HG02973 (cell line): Measurements from ENCODE around the gene SCN3A.
A peak's percentile ranks its signal among the peaks of the same experiment; 100 is the strongest.

Source experiments
- ATAC-seq: cut with Tn5 transposase; IDR thresholded peaks from one replicate; pipeline ENCODE4 v1.9.1; 2021; ENCODE audit warnings: moderate library complexity; ENCODE audit not compliant: unreplicated experiment

The SCN3A gene

DNA sequence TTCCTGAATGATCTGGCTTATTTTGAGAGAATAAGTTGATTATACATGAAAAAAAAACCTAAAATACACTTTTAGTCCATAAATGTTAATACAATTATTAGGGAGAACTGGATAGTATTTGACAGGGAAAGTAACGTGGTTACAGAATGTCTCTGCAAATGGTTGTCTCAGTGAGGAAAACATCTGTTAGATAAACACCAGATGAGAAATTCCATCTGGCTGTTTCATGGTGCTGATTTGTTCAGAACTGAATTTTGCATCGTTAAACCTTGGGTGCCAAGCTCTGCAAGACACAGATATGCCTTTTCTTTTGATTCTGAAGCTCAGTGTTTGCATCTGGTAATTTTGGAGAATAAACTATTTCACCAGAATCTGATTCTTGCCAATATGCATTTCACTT, 90.4 kb downstream of the SCN3A start:
- ATAC-seq: no peak

DNA sequence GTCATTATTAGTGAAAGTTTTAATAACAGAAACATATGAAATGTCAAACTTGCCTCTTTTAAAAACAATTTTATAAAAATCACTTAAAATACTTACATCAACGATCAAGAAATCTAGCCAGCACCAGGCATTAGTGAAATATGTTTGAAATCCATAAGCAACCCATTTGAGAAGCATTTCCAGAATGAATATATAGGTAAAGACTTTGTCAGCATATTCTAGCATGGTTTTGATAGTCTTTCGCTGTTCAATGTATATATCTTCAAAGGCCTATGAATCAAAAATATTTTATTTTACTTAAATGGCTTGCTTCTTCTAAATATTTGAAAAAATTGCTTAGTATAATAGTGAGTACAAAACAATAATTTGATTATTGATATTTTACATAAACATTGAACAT, 91.1 kb downstream of the SCN3A start:
- no peak for ATAC-seq

DNA sequence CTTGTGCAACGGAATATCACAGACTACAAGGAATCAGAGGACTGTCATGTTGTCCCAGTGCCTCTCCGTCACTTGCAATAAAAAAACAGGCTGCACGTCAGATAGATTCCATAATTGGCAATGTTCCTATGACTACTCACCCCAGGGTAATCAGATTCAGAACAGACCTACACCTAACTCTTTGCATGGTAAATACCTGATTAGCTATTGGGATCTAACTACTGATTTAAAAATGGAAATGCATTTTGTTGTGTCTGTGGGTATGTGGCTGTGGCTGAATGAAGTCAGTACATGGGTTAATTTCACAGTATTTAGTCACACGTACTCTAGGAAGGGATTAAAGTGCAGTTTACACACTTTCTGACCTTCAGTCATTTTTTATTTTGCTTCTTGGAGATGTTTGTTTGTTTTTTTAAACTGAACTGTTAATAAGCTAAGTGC, 91.7 kb downstream of the SCN3A start:
- no peak for ATAC-seq

DNA sequence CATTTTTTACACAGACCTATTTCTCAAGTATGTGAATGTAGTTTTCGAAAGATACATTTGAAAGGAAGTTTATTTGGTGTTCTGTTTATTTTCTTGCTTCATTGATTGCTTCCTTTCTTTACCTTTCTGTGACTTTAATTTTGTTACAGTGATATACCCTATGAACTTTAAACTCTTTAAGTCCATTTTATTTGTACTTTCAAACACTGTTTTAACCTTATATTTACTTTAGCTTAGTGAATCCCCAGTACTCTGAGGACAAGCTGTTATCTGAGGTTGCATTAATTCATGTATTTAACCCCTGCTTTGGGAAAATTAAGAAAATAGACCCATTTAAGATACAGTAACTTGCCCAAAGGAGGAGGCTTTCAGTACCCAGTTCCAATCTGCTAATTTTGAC, 93.5 kb downstream of the SCN3A start:
- no peak for ATAC-seq

DNA sequence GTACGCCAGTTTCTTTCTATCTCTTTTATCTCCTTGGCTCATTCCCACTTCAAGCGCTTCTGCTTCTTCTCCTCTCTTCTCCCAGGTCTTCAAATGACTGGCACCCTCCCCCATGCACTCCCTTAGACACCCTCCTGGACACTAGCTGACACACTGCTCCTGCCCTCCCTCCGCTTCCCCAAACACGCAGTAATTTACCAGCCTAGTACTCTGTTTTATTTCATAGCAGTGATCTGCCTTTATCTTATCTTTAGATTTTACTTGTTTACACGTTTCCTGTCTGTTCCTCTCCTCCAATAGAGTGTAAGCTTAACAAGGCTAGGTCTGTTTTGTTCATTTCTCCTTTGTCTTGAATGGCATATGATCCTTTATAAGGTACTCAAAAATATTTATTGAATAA, 93.9 kb downstream of the SCN3A start:
- ATAC-seq: no peak

DNA sequence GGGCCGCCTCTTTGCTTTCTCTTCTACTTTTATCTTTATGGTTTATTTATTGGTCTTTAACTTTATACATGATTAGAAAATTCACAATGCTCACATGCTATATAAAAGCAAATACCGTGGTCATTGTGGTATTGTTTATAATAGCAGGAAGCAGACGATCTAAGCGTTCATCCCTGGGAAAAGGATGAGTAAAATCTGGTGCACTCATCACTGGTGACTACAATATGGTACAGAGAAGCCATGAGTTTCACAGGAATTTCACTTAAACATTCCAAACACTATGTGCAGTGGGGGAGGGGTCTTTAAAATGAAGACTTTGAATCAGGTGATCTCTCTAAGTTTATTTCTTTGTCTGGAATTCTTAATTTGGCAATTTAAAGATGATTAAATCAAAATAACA, 97.9 kb downstream of the SCN3A start:
- no peak for ATAC-seq

DNA sequence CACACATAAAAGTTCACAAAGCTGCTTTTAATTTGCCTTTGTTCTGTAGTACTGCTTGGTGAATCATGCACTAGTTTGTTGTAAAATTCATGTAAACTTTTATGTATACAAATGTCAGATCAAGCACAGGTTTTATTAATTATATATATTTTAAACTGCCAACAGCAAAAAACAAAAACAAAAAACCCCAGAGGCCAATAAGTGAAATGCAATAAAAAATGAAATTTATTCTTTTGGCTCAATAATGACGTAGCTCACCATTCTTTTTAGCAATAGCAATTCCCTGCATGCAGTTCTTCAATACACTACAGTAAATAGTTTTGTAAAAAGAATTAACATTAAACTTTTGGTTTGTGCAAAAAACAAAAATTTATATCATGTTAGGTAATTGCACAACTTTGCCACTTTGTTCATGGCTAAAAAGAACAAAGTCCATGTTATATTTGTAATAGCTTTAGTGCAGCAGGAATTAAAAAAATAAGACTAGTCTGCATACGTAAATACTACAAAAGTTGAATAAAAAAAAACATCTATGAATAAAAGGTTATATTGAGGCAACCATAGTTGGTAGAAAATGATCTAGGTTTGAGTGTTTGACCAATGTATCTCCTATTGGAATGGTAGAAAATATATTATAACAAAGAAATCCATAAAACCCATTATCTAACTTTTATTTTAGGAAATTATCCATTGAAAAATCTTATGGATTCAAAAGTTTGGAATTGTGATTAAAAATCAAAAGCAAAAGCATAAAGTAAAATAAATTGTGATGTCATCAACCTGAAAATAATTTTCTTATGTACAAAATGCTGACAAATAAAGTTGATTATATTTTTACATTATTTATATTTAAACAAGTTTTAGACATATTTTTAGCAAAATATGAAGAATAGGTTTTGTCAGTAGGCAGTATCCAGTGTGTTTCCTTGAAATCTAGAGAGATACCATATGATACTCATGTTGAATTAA, 115.6 kb downstream of the SCN3A start:
- no peak for ATAC-seq

DNA sequence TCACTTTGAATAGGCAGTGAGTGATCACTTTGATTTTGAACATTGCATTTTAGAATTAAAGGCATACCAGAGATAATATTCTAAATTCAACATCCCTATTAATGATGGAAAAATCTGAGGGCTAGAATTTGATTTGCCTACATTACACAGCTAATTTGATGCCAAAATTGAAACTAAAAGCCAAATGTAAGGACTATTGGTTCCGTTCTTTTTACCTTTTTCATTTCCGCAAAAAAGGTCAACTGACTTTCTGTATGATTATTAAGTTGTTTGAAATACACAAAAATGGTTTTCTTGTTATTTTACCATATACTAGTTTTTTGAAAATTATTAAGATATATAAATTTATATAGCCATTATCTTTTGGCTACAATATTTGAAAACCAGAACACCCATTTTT, 117.5 kb downstream of the SCN3A start:
- ATAC-seq: peak; percentile 57

DNA sequence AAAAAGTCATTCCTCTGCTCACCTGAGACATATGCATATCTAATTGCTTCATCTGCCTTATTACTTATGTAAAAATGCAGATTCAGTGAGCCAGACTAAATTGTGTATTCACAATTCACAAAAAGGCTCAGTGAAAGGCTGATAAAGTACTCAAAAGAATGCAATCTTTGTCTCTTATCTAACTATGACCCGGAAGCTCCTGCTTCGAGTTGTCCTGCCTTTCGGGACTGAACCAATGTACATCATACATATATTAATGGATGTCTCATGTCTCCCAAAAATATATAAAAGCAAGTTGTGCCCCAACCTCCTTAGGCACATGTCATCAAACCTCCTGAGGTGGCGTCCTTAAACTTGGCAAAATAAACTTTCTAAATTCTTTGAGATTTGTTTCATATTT, 120.5 kb downstream of the SCN3A start:
- no peak for ATAC-seq

DNA sequence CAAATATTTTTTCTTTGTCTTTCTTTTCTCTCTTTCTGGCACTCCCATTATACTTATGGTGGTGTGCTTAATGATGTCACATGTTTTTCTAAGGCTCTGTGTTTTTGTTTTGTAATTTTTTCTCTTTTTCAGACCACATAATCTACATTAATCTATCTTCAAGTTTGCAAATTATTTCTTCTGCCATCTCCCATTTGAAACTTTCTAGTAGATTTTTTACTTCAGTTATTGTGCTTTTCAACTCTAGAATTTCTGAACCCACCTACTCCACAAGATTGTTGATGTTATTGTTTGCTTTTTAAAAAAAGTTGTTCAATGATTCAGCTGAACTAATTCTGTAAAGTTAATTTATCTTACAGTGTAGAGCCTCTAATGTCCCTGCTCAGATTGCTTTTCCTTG, 121.4 kb downstream of the SCN3A start:
- no peak for ATAC-seq

DNA sequence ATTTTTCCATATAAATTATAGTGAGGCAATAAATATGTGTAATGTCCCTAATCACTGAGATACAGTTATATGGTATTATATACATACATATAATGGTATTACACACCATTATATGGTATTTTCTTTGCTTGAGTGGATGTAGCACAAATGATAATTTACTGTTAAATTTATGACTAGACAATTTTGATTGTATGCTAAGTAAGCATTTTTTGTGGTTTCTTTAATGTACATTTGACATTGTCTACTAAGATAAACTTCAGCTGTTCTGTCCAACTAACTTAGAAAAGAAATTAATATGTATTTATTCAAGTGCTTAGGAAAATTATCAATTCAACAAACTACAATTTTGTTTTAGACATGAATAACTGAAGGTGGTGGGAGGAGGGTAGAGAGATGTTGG, 122.6 kb downstream of the SCN3A start:
- no peak for ATAC-seq

DNA sequence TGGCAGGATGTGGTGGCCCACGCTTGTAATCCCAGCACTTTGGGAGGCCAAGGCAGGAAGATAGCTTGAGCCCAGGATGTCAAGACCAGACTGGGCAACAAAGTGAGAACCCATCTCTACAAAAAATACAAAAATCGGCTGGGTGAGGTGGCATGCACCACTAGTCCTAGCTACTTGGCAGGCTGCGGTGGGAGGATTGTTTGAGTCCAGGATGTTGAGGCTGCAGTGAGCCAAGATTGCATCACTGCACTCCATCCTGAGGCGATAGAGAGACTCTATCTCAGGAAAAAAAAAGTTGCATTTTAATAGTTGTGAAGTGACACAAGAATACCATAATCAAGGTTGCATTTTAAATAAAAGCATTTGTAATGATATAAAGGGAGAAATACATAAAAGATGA, 124.4 kb downstream of the SCN3A start:
- no peak for ATAC-seq

DNA sequence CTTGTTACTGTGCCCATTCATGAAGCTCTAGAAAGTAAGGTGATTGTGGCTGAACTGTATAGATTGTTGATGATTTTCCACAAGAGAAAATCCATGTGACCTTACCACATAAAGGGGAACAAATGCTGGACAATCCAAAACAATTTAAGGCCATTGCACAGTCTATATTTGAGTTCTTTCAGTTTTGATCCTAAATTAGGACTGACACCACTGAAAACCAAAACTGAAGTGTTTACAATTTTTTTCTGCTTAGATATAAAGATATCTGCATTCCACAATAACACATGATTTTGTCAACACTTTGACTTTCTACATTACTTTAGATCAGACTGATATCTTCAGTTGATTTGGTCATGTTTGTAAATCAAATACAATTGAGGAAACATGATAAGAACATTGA, 124.9 kb downstream of the SCN3A start:
- no peak for ATAC-seq

DNA sequence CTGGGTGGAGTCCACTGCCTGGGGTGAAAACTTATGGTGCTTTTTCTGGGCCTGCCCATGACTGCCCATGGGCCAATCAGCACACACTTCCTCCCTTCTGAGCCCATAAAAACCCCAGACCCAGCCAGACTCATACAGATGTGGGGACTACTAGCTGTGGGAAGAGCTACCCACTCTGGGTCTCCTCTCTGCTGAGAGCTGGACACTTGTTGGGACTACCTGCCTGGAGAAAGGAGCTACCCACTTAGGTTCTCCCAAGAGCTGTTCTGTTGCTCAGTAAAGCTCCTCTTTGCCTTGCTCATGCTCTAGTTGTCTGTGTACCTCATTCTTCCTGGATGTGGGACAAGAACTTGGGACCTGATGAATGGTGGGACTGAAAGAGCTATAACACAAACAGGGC, 129.0 kb downstream of the SCN3A start:
- ATAC-seq: no peak

DNA sequence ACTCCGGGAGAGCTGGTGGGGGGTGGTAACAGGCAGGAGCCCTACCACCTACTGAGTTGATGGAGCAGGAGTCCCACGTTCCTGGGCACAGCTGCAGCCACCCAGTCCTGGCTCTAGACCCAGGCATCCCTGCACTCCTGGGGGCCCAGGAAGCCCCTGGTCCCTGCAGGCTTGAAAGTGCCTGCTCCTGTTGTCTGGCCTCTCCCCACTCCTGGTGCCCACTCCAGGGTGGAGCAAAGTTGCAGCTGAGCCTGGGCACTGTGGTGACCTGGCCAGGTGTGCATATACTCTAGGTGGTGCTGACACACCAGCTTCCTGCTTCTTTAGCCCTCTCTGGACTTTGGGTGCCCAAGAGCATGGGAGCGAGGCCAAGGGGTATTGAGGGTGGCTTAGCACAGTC, 129.5 kb downstream of the SCN3A start:
- no peak for ATAC-seq

DNA sequence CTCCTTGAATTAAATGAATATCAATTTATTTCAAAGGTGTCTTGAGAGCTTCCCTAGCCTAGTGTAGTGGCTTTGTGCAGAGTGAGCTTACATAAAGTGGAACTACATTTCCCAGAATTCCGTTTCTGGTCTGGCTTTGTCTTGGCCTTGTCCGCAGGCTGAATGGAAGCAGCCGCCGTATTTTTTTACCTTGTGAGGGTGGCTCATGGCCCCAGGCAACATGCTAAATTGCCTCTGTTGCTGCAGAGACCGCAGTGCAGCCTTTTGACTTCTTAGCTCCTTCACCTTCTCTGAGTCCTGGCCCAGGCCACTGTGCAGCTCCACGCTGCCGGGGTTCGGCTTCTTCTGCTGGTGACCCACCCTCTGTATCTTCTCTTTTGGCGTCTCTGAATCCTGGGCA, 133.8 kb downstream of the SCN3A start:
- no peak for ATAC-seq

DNA sequence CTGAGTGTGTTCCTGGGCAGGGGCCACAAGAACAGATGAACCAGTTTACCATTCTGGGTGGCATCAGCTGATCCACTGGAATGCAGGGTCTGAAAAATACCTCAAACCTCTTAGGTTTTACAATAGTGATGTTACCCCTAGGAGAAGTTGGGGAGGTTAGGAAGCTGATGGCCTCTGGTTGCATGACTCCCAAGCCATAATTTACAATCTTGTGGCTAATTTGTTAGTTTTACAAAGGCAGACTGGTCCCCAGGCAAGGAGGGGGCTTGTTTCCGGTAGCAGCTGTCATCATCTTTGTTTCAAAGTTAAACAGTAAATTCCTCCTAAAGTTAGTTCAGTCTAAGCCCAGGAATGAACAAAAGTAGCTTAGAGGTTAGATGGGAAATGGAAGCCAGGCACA, 134.7 kb downstream of the SCN3A start:
- ATAC-seq: no peak

DNA sequence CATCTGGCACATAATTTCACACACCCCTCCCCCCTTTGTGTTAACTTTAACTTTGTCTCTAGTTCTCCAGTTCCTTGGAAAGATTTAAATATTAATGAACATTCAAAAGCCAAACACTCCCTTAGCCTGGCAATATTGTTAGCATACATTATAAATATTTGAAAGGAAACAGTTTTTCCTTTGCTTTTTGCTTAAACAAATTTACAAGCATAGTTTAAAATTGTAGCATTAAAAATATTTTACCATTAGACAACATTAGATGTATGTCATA, 135.4 kb downstream of the SCN3A start:
- no peak for ATAC-seq

DNA sequence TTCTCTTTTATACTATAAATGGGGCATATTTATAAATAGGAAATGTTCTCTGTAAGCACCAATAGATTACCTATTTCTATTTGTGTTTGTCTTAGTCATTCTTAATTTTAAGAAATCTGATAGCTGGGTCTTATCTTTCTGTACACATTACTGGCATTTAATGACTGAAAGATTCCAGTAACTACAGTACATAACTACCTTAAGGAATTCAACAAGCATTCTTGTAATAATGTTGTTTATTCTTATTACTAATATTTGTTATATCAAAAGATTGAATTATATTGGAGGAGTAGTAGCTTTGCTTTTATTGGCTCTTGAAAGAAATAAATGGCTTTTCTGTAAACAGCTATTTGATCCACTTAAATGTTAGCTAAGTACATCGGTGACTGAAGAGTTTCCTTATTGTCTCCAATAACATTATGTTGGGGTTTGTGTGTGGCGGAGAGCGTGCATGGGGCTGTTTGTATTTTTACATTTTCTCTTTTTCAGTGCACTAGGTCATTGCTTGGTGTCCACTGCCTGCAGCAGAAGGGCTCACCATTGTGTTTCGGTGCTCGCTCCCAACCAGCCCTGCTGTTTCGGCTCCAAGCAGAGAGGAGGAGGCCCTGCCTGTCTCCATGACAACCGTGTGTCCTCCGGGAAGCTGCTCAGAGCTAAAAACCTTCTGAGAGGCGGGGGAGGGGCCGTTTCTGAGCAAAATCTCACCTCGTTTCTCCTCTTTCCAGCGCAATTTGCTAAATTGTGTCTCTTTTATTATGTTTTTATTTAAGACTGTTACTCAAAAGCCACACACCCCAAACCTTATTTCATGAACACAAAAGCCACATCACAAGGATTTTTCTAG, 136.0 kb downstream of the SCN3A start:
- ATAC-seq: no peak

DNA sequence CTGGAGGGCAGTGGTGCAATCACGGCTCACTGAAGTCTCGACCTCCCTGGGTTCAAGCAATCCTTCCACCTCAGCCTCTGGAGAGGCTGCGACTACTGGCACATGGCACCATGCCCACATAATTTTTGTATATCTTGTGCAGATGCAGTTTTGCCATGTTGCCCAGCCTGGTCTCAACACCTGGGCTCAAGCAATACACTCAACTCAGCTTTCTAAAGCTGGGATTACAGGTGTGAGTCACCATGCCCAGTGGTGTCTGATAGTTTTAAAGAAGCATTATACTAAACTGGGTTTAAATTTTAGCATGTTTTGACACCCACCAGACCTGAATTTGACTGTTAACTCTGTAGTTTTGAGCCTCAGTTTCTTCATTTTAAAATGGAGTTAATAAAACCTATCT, 139.1 kb downstream of the SCN3A start:
- no peak for ATAC-seq

DNA sequence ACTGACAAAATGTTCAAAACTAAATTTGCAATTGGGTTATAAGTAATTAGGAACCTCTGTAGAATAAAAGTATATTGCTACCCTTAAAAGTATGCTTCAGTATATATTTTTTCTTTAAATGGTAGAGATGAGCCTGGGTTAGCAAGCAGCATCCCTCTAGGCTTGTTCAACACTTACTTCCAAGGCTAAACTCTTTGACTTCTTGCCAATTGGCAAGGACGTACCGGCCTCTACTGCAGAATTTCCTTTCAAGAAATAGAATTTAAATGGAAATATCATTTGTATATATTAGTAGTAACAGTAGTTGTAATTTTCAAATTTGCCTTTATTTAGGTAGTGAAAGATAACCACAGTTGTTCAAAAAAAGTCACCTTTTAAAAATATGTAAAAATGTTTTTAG, 143.4 kb downstream of the SCN3A start:
- no peak for ATAC-seq
